ENCODE measurements around the gene BTBD9. TPM values are rescaled to one million over a fixed set of nuclear protein-coding genes. Genes with fewer than 3 reads are reported as not detected.

BTBD9 gene
- total and polyA plus RNA-seq, 2 donors (not counting 3 experiments of a cell fraction or from before 2014, with no cell fraction given) = 4.9 to 15.0 TPM

DNA sequence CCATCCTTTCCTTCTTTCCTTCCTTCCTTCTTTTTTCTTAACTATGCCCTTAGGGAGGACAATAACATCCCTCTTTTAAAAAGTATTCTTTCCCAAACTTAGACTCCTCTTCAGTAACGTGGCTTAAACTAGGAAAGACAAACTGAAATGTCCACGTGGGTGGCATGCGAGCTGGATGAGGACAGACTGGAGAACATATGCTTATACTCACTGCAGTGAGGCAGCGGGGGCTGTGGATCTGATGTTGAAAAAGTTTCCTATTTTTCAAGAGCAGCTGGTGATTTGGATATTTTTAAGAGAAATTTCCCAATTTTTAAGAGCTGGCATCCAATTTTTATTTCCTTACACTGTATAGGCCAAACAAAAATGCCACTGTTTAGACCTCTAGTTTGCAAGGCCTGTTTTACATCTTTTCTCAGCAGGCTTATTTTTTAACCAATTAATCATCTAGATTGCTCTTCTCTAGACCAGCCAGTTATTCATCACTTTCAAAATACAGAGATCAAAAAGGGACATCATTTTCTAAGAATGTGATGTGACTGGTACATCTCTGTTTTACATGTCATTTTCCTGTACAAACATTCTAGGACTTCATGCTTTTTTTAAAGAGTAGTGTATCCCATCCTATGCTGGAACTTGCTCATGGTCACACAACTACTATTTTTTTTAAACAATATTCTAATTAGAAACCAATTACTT, 226.5 kb downstream of the BTBD9 start:
- Histone ChIP-seq H3K27ac (ENCODE audit: insufficient read depth, low read depth, low read length) (no peak overlapping the region), H2AFZ (ENCODE audit: low read depth, low read length) (no peak overlapping the region), H3K9ac (replicated peaks; ENCODE audit: extremely low read depth, insufficient read depth, low read length) (no peak overlapping the region), H3K79me2 (ENCODE audit: control insufficient read depth, insufficient read depth, low read length) (no peaks in the 10 kb centered on the region), H3K27me3 (ENCODE audit: control insufficient read depth in 2 of 2, insufficient read depth in 2 of 2, low read length in 2 of 2) (no peaks in the 10 kb centered on the region), H4K20me1 (replicated peaks; ENCODE audit: control insufficient read depth, extremely low read depth, insufficient read depth, low read length) (no peaks in the 10 kb centered on the region), H3K4me3 (replicated peaks in 1 of 3; ENCODE audit: insufficient read depth in 1 of 3, low read depth in 1 of 3, low read length in 3 of 3) (no peak overlapping the region), H3K4me1 (ENCODE audit: control insufficient read depth, extremely low read depth, insufficient read depth, low read length) (no peaks in the 10 kb centered on the region), H3K4me2 (ENCODE audit: insufficient read depth, low read length) (no peak overlapping the region), H3K36me3 (ENCODE audit: control insufficient read depth in 2 of 2, extremely low read depth in 1 of 2, insufficient read depth in 2 of 2, low read length in 2 of 2) (no peaks in the 10 kb centered on the region), H3K9me3 (replicated peaks; ENCODE audit: control insufficient read depth, insufficient read depth, low read length) (no peaks in the 10 kb centered on the region), H3K9me1 (replicated peaks; ENCODE audit: control insufficient read depth, extremely low read depth, insufficient read depth, low read length) (no peaks in the 10 kb centered on the region)
- BruUV-seq (replicated peaks) = no TSS peak
- DNase-seq (ENCODE audit: low read depth, low spot score) = no peak
- POLR2A ChIA-PET = no interaction called here
- CTCF ChIA-PET = interaction anchor here (1.3 kb wide), 1 partner anchor 14 kb away, joined by 4 read pairs; no protein-coding TSS in a partner anchor
- dilution Hi-C loops (cut with MboI; ENCODE audit: extremely low pct_ligation_motif_present, low sequenced_read_pairs) = no loop called here
- no peak for TF ChIP-seq GATA2 (IDR thresholded peaks at IDR 0.05; ENCODE audit: insufficient read depth, insufficient read length, low read depth, low read length)
- no peak for FAIRE-seq
- intact Hi-C loops (cut with micrococcal nuclease) = no loop called here

DNA sequence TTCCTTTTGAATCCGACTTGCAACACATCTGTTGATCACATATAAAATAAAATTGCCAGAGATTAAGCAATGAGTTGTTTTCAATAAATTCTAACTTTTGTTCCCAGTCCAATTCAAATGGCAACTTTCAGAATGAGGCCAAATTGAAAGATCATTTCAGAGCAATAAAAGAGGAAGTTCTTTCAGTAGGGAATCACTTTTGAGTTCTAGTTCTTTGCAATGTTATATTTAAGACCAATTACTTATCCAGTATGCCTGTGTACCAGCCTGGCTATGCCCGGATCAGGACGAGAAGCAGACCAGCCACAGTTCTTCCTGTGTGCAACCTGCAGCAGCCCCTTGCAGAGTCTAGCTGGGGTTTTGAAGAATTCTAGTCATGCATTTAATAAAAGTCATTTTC, 232.5 kb downstream of the BTBD9 start:
- intact Hi-C loops (cut with micrococcal nuclease) (no loop called here), dilution Hi-C loops (cut with MboI; ENCODE audit: extremely low pct_ligation_motif_present, low sequenced_read_pairs) (no loop called here)
- TF ChIP-seq, protein P1, sequence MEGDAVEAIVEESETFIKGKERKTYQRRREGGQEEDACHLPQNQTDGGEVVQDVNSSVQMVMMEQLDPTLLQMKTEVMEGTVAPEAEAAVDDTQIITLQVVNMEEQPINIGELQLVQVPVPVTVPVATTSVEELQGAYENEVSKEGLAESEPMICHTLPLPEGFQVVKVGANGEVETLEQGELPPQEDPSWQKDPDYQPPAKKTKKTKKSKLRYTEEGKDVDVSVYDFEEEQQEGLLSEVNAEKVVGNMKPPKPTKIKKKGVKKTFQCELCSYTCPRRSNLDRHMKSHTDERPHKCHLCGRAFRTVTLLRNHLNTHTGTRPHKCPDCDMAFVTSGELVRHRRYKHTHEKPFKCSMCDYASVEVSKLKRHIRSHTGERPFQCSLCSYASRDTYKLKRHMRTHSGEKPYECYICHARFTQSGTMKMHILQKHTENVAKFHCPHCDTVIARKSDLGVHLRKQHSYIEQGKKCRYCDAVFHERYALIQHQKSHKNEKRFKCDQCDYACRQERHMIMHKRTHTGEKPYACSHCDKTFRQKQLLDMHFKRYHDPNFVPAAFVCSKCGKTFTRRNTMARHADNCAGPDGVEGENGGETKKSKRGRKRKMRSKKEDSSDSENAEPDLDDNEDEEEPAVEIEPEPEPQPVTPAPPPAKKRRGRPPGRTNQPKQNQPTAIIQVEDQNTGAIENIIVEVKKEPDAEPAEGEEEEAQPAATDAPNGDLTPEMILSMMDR (IDR thresholded peaks at IDR 0.05; ENCODE audit: extremely low read depth in 1 of 2, insufficient read depth in 1 of 2, low read depth in 1 of 2, low read length in 2 of 2) = no peak
- no peak for TF ChIP-seq FOS (IDR thresholded peaks at IDR 0.05; ENCODE audit: borderline replicate concordance, insufficient read depth, low read length)
- TF ChIP-seq POLR2AphosphoS5 (IDR thresholded peaks at IDR 0.05; ENCODE audit: insufficient read depth, low read depth, low read length) = no peak
- no peak for TF ChIP-seq GATA2 (IDR thresholded peaks at IDR 0.05; ENCODE audit: insufficient read depth, insufficient read length, low read depth, low read length)
- no peak for TF ChIP-seq MYC (IDR thresholded peaks at IDR 0.05; ENCODE audit: low read depth, low read length)
- TF ChIP-seq, protein P2, sequence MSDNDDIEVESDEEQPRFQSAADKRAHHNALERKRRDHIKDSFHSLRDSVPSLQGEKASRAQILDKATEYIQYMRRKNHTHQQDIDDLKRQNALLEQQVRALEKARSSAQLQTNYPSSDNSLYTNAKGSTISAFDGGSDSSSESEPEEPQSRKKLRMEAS (IDR thresholded peaks at IDR 0.05; ENCODE audit: insufficient read depth, insufficient read length) = no peak
- TF ChIP-seq EZH2 (IDR thresholded peaks at IDR 0.05; ENCODE audit: borderline replicate concordance, low read depth, low read length, severe bottlenecking) = no peak
- TF ChIP-seq POLR2A (IDR thresholded peaks at IDR 0.05; ENCODE audit: low read depth, low read length) = no peak
- no peak for TF ChIP-seq JUN (IDR thresholded peaks at IDR 0.05; ENCODE audit: borderline replicate concordance, insufficient read depth, insufficient read length, low read depth)
- no peak for FAIRE-seq
- DNase-seq (ENCODE audit: low read depth, low spot score) = no peak
- no peaks in the 10 kb centered on the region for H3K4me1 ChIP-seq (ENCODE audit: control insufficient read depth, extremely low read depth, insufficient read depth, low read length)
- no peaks in the 10 kb centered on the region for H3K9me3 ChIP-seq (replicated peaks; ENCODE audit: control insufficient read depth, insufficient read depth, low read length)
- POLR2A ChIA-PET = no interaction called here
- H3K4me2 ChIP-seq (ENCODE audit: insufficient read depth, low read length) = no peak overlapping the region
- no peak overlapping the region for H3K9ac ChIP-seq (replicated peaks; ENCODE audit: extremely low read depth, insufficient read depth, low read length)
- no peak overlapping the region for H3K27ac ChIP-seq (ENCODE audit: insufficient read depth, low read depth, low read length)
- no peaks in the 10 kb centered on the region for H3K79me2 ChIP-seq (ENCODE audit: control insufficient read depth, insufficient read depth, low read length)
- CTCF ChIA-PET = interaction anchor here (0.6 kb wide), 1 partner anchor 53 kb away, joined by 3 read pairs; no protein-coding TSS in a partner anchor
- no peaks in the 10 kb centered on the region for H3K36me3 ChIP-seq (ENCODE audit: control insufficient read depth in 2 of 2, extremely low read depth in 1 of 2, insufficient read depth in 2 of 2, low read length in 2 of 2)
- no peaks in the 10 kb centered on the region for H3K27me3 ChIP-seq (ENCODE audit: control insufficient read depth in 2 of 2, insufficient read depth in 2 of 2, low read length in 2 of 2)
- no peak overlapping the region for H2AFZ ChIP-seq (ENCODE audit: low read depth, low read length)
- H3K9me1 ChIP-seq (replicated peaks; ENCODE audit: control insufficient read depth, extremely low read depth, insufficient read depth, low read length) = no peaks in the 10 kb centered on the region
- H3K4me3 ChIP-seq (replicated peaks in 1 of 3; ENCODE audit: insufficient read depth in 1 of 3, low read depth in 1 of 3, low read length in 3 of 3) = no peak overlapping the region
- no peaks in the 10 kb centered on the region for H4K20me1 ChIP-seq (replicated peaks; ENCODE audit: control insufficient read depth, extremely low read depth, insufficient read depth, low read length)
- BruUV-seq (replicated peaks) = no TSS peak

All from endothelial cell of umbilical vein (primary cell).